Measurements from ENCODE around the gene KLF11.
"Not testable (repeated sequence)": the region's sequence is repeated elsewhere in the genome, so short reads cannot be mapped to it uniquely, and the experiment has no call there.

The KLF11 gene

DNA sequence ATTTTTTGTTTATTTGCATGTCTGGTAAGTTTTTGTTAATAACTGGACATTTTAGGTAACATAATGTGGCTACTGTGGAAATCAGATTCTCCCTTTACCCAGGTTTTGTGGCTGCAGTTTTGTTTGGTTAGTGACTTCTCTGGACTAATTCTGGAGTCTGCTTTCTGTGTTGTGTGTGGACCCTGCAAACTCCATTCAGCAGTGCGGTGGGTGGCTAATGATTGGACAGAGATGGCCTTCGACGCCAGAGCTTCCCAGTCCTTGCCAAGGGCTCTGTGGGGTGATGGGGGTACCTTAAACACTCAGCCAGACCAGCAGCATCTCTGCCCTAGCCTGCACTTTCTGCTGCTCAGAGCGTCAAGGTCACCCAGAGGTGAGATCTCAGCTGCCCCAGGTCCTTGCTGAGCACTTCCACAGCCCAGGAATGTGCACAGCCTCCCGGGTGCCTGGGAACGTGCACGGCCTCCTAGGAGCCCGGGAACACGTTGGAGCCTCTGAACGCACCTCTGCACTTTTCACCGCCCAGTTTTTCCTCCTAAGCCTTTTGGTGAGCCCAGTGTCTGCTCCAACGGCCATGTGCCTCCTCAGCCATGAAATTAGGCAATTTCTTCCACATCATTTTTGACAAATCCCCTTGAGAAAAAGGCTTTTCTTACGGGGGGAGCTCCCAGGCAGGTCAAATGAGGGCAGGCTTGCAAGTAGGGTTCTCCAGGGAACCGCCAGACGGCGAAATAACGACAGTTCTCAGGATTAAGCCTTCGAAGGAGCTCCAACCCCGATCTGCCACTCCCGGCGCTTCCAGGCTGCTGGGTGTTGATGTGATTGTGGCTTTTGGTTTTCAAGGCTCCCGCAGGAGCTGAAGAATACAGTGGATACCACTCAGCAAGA lies 35.2 kb upstream of the KLF11 start:
- H3K4me3 ChIP-seq (ENCODE audit: low read length) = no peak overlapping the region
- DNase-seq (ENCODE audit: low read depth, low spot score) = no peak

DNA sequence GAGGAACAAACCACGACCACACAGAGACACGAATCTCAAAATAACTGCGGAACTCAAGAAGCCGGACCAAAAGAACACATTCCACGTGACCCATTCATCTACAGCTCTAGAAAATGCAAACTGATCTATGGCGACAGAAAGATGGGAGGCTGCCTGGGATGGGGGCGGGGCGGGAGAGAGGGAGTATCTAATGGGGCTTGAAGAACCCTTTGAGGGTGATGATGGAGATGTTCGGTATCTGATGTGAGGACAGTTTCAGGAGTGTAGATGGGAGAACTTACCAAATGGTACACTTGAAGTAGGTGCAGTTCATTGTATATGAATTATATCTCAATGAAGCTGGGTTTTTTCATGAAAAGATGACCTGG lies 34.6 kb upstream of the KLF11 start:
- no peak for DNase-seq (ENCODE audit: low read depth, low spot score)
- no peak overlapping the region for H3K4me3 ChIP-seq (ENCODE audit: low read length)

DNA sequence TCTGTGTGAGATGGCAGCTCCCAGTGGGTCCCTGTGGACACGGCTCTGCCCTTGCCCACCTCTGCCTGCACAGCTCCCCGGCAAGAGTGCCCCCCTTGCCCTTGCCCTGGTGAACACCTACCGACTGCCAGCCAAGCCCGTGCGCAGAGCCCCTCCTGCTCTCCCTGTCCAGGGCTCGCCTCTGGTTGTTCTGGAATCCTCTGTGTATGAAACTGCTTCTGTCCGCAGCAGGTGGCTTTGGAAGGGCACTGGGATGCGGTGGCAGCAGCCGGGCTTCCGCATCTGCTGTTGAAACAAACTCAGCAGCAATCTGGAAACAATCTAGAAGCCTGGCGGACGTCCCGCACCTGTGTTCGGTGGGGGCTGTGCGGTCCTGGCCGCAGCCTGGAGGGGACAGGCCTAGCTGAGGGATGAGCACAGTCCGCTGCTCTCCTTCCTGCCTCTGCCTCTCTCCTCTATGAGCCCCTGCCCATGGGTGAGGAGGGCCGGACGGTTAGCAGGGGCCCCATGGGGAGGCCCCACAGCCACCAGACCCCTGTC lies 34.0 kb upstream of the KLF11 start:
- H3K4me3 ChIP-seq (ENCODE audit: low read length) = no peak overlapping the region
- no peak for DNase-seq (ENCODE audit: low read depth, low spot score)

DNA sequence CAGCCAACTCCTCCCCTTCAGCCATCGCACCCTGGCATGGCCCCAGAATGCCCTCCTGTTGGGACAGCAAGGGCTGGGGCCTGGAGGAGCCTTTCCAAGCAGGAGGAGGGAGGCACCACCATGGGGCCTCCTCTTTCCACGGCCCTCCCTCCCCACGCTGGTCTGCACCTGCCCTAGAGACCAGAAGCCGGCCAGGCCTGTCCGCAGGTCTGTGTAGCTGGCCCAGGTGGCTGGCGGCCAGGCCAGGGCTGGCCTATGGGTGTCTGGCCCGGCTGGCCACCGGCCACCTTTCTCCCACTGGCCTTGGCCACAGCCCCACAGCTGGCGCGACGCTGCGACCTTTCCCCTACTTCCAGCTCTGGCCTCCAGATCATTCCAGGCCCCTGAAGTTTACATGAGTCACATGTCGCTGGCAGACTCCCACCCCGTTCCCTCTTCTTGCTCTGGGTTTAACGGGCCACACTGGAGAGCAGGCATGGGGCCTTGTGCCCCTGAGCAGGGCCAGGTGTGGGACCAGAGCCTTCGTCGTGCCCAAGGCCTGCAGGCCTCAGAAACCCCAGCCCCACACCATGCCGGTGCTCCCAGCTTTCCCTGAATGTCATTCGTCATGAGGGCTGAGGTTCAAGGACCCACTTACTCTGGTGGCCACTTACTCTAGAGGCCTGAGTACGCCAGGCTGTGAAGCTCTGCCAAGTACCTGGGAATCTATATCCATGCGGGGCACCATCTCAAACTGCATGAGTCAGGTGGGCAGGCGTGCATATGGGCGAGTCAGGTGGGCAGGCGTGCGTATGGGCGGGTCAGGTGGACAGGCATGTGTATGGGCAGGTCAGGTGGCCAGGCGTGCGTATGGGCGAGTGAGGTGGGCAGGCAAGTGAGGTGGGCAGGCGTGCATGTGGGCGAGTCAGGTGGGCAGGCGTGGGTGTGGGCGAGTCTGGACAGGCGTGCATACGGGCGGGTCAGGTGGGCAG lies 33.3 kb upstream of the KLF11 start:
- DNase-seq (ENCODE audit: low read depth, low spot score) = no peak
- H3K4me3 ChIP-seq (ENCODE audit: low read length) = no peak overlapping the region

DNA sequence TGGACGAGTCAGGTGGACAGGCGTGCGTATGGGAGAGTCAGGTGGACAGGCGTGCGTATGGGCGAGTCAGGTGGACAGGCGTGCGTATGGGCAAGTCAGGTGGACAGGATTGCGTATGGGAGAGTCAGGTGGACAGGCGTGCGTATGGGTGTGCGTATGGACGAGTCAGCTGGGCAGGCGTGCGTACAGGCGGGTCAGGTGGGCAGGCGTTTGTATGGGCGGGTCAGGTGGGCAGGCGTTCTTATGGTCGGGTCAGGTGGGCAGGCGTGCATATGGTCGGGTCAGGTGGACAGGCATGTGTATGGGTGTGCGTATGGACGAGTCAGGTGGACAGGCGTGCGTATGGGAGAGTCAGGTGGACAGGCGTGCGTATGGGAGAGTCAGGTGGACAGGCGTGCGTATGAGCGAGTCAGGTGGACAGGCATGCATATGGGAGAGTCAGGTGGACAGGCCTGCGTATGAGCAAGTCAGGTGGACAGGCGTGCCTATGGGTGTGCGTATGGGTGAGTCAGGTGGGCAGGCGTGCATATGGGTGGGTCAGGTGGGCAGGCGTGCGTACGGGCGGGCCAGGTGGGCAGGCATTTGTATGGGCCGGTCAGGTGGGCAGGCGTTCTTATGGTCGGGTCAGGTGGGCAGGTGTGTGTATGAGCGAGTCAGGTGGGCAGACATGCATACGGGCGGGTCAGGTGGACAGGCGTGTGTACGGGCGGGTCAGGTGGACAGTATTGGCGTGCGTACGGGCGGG lies 32.3 kb upstream of the KLF11 start:
- not testable (repeated sequence) for DNase-seq (ENCODE audit: low read depth, low spot score)

DNA sequence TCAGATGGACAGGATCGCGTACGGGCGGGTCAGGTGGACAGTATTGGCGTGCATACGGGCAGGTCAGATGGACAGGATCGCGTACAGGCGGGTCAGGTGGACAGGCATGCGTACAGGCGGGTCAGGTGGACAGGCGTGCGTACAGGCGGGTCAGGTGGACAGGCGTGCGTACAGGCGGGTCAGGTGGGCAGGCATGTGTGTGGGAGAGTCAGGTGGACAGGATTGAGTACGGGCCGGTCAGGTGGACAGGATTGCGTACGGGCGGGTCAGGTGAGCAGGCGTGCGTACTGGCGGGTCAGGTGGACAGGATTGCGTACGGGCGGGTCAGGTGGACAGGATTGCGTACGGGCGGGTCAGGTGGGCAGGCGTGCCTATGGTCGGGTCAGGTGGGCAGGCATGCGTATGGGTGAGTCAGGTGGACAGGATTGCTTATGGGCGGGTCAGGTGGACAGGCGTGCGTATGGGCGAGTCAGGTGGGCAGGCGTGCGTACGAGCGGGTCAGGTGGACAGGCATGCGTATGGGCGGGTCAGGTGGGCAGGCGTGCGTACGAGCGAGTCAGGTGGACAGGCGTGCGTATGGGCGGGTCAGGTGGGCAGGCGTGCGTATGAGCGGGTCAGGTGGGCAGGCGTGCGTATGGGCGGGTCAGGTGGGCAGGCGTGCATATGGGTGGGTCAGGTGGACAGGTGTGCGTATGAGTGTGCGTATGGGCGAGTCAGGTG lies 31.6 kb upstream of the KLF11 start:
- not testable (repeated sequence) for H3K4me3 ChIP-seq (ENCODE audit: low read length); DNase-seq (ENCODE audit: low read depth, low spot score)

More for the DNA sequence above, 32.3 kb upstream of the KLF11 start:
- H3K4me3 ChIP-seq (ENCODE audit: low read length) = not testable (repeated sequence)

DNA sequence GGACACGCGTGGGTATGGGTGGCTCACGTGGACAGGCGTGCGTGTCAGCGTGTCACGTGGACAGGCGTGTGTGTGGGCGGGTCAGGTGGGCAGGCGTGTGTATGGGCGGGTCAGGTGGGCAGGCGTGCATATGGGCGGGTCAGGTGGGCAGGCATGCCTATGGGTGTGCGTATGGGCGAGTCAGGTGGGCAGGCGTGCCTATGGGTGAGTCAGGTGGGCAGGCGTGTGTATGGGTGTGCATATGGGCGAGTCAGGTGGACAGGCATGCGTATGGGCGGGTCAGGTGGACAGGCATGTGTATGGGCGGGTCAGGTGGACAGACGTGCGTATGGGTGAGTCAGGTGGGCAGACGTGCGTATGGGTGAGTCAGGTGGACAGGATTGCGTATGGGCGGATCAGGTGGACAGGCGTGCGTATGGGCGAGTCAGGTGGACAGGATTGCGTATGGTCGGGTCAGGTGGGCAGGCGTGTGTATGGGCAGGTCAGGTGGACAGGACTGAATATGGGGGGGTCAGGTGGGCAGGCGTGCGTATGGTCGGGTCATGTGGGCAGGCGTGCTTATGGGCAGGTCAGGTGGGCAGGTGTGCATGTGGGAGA lies 30.9 kb upstream of the KLF11 start:
- H3K4me3 ChIP-seq (ENCODE audit: low read length); DNase-seq (ENCODE audit: low read depth, low spot score): not testable (repeated sequence)

DNA sequence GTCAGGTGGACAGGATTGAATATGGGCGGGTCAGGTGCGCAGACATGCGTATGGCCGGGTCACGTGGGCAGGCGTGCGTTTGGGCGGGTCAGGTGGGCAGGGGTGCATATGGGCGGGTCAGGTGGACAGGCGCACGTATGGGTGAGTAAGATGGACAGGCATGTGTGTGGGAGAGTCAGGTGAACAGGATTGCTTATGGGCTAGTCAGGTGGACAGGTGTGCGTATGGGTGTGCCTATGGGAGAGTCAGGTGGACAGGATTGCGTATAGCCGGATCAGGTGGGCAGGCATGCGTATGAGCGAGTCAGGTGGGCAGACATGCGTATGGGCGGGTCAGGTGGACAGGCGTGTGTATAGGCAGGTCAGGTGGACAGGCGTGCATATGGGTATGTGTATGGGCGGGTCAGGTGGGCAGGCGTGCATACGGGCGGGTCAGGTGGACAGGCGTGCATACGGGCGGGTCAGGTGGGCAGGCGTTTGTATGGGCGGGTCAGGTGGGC lies 30.3 kb upstream of the KLF11 start:
- DNase-seq (ENCODE audit: low read depth, low spot score) = no peak
- no peak overlapping the region for H3K4me3 ChIP-seq (ENCODE audit: low read length)

DNA sequence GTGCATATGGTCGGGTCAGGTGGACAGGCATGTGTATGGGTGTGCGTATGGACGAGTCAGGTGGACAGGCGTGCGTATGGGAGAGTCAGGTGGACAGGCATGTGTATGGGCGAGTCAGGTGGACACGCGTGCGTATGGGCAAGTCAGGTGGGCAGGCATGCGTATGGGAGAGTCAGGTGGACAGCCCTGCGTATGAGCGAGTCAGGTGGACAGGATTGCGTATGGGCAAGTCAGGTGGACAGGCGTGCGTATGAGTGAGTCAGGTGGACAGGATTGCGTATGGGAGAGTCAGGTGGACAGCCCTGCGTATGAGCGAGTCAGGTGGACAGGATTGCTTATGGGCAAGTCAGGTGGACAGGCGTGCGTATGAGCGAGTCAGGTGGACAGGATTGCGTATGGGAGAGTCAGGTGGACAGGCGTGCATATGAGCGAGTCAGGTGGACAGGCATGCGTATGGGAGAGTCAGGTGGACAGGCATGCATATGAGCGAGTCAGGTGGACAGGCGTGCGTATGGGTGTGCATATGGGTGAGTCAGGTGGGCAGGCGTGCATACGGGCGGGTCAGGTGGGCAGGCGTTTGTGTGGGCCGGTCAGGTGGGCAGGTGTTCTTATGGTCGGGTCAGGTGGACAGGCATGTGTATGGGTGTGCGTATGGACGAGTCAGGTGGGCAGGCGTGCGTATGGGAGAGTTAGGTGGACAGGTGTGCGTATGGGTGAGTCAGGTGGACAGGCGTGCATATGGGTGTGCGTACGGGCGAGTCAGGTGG lies 29.5 kb upstream of the KLF11 start:
- DNase-seq (ENCODE audit: low read depth, low spot score); H3K4me3 ChIP-seq (ENCODE audit: low read length): not testable (repeated sequence)

DNA sequence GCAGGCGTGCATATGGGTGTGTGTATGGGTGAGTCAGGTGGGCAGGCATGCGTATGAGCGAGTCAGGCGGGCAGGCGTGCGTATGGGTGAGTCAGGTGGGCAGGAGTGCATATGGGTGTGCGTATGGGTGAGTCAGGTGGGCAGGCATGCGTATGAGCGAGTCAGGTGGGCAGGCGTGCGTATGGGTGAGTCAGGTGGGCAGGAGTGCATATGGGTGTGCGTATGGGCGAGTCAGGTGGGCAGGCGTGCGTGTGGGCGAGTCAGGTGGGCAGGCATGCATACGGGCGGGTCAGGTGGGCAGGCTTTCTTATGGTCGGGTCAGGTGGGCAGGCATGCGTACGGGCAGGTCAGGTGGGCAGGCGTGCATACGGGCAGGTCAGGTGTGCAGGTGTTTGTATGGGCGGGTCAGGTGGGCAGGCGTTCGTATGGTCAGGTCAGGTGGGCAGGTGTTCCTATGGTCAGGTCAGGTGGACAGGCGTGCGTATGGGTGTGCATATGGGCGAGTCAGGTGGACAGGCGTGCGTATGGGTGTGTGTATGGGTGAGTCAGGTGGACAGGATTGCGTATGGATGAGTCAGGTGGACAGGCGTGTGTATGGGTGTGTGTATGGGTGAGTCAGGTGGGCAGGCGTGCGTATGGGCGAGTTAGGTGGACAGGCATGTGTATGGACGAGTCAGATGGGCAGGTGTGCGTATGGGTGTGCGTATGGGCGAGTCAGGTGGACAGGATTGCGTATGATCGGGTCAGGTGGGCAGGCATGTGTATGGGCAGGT lies 28.7 kb upstream of the KLF11 start:
- H3K4me3 ChIP-seq (ENCODE audit: low read length) = no peak overlapping the region
- no peak for DNase-seq (ENCODE audit: low read depth, low spot score)

DNA sequence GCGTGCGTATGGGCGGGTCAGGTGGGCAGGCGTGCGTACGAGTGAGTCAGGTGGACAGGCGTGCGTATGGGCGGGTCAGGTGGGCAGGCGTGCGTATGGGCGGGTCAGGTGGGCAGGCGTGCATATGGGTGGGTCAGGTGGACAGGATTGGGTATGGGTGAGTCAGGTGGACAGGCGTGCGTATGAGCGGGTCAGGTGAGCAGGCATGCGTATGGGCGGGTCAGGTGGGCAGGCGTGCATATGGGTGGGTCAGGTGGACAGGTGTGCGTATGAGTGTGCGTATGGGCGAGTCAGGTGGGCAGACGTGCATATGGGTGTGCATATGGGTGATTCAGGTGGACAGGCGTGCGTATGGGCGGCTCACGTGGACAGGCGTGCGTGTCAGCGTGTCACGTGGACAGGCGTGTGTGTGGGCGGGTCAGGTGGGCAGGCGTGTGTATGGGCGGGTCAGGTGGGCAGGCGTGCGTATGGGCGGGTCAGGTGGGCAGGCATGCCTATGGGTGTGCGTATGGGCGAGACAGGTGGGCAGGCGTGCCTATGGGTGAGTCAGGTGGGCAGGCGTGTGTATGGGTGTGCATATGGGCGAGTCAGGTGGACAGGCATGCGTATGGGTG lies 27.9 kb upstream of the KLF11 start:
- DNase-seq (ENCODE audit: low read depth, low spot score) = not testable (repeated sequence)

DNA sequence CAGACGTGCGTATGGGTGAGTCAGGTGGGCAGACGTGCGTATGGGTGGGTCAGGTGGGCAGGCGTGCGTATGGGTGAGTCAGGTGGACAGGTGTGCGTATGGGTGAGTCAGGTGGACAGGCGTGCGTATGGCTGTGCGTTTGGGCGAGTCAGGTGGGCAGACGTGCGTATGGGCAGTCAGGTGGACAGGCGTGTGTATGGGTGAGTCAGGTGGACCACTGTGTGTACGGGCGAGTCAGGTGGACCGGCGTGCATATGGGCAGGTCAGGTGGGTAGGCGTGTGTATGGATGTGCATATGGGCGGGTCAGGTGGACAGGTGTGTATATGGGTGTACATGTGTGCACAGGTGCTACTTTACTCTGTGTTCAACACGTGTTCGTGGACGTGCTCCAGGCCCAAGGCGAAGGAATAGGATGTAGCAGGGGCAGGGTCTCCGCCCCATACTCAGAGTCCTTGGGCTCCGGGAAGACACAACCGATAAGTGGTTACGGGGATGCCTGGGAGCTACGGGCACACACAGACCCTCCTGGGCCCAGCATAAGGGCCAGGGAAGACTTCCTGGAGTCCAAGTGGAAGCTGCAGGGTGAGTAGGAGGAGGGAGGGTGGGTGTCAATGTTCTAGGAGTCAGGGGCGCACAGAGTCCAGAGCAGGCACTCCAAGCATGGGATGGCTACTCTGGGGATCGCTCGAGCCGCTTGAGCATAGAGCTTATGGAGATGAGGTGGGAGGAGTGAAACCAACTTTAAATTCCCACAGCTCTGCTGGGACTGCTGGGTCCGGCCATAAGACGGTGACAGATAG lies 27.1 kb upstream of the KLF11 start:
- no peak for DNase-seq (ENCODE audit: low read depth, low spot score)

More for the DNA sequence above, 27.9 kb upstream of the KLF11 start:
- H3K4me3 ChIP-seq (ENCODE audit: low read length) = not testable (repeated sequence)

DNA sequence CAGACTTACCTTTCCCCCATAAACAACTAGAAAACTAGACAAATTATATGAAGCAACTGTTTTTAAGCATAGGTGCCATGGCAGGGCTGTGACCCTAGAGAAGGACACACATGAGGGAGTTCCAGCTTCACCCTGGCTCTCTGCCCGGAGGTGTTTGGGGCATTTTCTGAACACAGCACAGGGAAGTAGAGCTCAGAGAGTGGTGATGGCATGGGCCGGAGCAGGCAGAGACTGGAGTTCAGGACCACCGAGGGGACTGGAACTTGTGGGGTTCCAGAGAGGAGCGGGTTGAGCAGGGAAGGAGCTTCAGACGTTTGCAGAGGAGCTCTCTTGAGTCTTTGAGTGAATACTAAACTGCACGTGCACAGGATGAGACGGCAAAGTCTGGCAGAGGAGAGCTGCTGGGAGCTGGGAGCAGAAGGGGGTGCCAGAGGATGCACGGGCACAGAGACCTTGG lies 26.5 kb upstream of the KLF11 start:
- no peak for DNase-seq (ENCODE audit: low read depth, low spot score)
- no peak overlapping the region for H3K4me3 ChIP-seq (ENCODE audit: low read length)

More for the DNA sequence above, 27.1 kb upstream of the KLF11 start:
- no peak overlapping the region for H3K4me3 ChIP-seq (ENCODE audit: low read length)

DNA sequence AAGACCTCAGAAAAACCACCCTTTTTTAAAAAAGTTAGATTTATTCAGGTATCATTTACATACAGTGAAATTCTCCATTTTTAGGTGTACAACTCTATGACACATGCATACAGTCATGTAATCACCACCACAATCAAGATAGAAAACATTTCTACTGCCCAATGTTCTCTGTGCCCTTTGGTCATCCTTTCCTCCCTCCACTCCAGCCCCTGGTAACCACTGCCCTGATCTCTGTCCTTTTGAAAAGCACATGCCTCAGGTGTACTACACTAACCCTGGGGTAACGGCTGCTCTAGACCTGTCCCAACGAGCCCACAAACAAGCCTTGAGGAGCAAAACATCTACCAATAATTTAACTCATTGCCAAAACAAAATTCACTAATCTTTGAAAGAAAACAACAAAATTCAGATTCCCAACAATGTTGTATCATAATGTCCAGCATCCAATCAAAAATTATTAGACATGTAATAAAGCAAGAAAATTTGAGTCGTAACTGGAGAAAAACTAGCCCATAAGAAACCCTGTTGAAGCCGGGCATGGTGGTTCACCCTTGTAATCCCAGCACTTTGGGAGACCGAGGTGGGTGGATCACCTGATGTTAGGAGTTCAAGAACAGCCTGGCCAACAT lies 25.9 kb upstream of the KLF11 start:
- DNase-seq (ENCODE audit: low read depth, low spot score) = no peak
- no peak overlapping the region for H3K4me3 ChIP-seq (ENCODE audit: low read length)

DNA sequence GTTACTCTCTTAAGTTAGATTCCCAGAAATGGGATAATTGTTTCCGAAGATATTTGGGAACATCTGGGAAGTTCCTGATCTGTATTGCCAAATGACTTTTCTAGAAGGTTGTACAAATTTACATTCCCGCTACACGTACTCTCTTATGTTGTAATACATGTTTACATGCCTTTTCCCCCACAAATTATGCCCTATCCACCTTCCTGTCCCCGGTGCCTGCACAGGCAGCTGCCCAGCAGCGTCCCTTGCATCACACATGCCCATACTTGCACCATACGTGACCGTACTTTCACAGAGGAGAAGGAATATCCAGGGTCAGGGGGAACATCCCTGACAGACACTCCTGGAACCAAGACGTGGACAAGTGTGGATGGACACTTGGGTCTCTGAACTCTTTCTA lies 24.2 kb upstream of the KLF11 start:
- no peak for DNase-seq (ENCODE audit: low read depth, low spot score)
- no peak overlapping the region for H3K4me3 ChIP-seq (ENCODE audit: low read length)

Data from Jurkat, Clone E6-1 (cell line).